ENCODE measurements around the gene NCK2. TPM values are rescaled to one million over a fixed set of nuclear protein-coding genes. Genes with fewer than 3 reads are reported as not detected.

NCK2 gene
- total RNA-seq, 1 experiment from 2014 or later, result 49.2 TPM

- H3K18ac ChIP-seq (ENCODE audit: insufficient read length, low read depth, low read length), result no peak overlapping the region
- no peak overlapping the region for H3T11ph ChIP-seq (ENCODE audit: low read length)
- H3K9me3 ChIP-seq (ENCODE audit: control insufficient read depth, low read depth, low read length), result no peaks in the 10 kb centered on the region
- H3K4me2 ChIP-seq (ENCODE audit: insufficient read depth, insufficient read length, low read length), result no peak overlapping the region
- Mint-ChIP-seq H3K27ac (no peak overlapping the region), H3K4me1 (peaks cover 21 to 22% of the 10 kb centered on the region in 2 experiments), H3K4me3 (no peak overlapping the region), H3K27me3 (ENCODE audit: low read depth) (peaks cover 26% of the 10 kb centered on the region), H3K36me3 (ENCODE audit: insufficient read depth in 1 of 3, low read depth in 3 of 3) (no peaks in the 10 kb centered on the region; a peak in 1 of 7 replicates), H3K9me3 (no peaks in the 10 kb centered on the region; a peak in 1 of 5 replicates)
- no peak overlapping the region for H3K27ac ChIP-seq (ENCODE audit: insufficient read length, low read depth, low read length)
- H3K56ac ChIP-seq (ENCODE audit: insufficient read length, low read depth, low read length), result no peak overlapping the region
- H3K79me1 ChIP-seq (ENCODE audit: insufficient read depth, low read depth, low read length, poor library complexity, severe bottlenecking), result no peaks in the 10 kb centered on the region
- H2BK12ac ChIP-seq (ENCODE audit: insufficient read length, low read depth, low read length), result no peak overlapping the region
- H2BK20ac ChIP-seq (ENCODE audit: low read depth, low read length, poor library complexity, severe bottlenecking), result no peak overlapping the region
- no peak overlapping the region for H3K4ac ChIP-seq (ENCODE audit: low read depth, low read length)
- no peak overlapping the region for H4K8ac ChIP-seq (replicated peaks; ENCODE audit: insufficient read length, low read depth, low read length)
- no peak overlapping the region for H4K5ac ChIP-seq (ENCODE audit: insufficient read length, low read depth, low read length)
- H2AFZ ChIP-seq (ENCODE audit: low read length), result no peak overlapping the region
- peaks cover 1% of the 10 kb centered on the region; the same call in 1 of the 2 replicates for H3K79me2 ChIP-seq (ENCODE audit: insufficient read depth, low read length)
- no peak overlapping the region for H3K14ac ChIP-seq (ENCODE audit: insufficient read depth, low read length)
- no peak for DNase-seq
- no peak for TF ChIP-seq CTCF (conservative IDR thresholded peaks at IDR 0.05)
- peaks cover 6% of the 10 kb centered on the region; the same call in 1 of the 2 replicates for H3K4me1 ChIP-seq (ENCODE audit: insufficient read depth, low read length)
- H2BK120ac ChIP-seq (ENCODE audit: low read depth, low read length, poor library complexity, severe bottlenecking), result no peak overlapping the region
- H3K23ac ChIP-seq (ENCODE audit: insufficient read length, low read depth, low read length), result no peak overlapping the region
- no peak overlapping the region for H2BK5ac ChIP-seq (ENCODE audit: insufficient read length, low read length)
- no peak overlapping the region for H2BK15ac ChIP-seq (ENCODE audit: low read depth, low read length)
- no peaks in the 10 kb centered on the region for H3K27me3 ChIP-seq (ENCODE audit: insufficient read depth, low read length)
- no peak overlapping the region for H3K9ac ChIP-seq (ENCODE audit: extremely low read depth, insufficient read length, low read length)
- WGBS (ENCODE audit: extremely low coverage, insufficient read length, low lambda C conversion rate), result no CpG with 5 or more reads among the region's 3 CpGs
- H4K91ac ChIP-seq (ENCODE audit: insufficient read length, low read depth, low read length), result no peak overlapping the region
- H4K20me1 ChIP-seq (ENCODE audit: control insufficient read depth, insufficient read depth, insufficient read length), result no peaks in the 10 kb centered on the region
- H2AK5ac ChIP-seq (ENCODE audit: insufficient read length, low read length), result no peak overlapping the region
- peaks cover 8% of the 10 kb centered on the region for H3K23me2 ChIP-seq (ENCODE audit: insufficient read length, low read depth, low read length, poor library complexity, severe bottlenecking)
Measured at GRCh38 chr2:105741174-105741573, 3.5 kb upstream of the NCK2 start.
